PC-3 (cell line): ENCODE measurements around the gene PPP1R3C. TPM values are rescaled to one million over a fixed set of nuclear protein-coding genes. Genes with fewer than 3 reads are reported as not detected.

Experiments used
- ATAC-seq: fragments of 200-7000 bp; cut with Tn5 transposase; 2 replicates; pipeline ENCODE4 v1.9.1; 2020; ENCODE audit warnings: mild to moderate bottlenecking, moderate library complexity
- BruUV-seq: library from RNA; stranded (reverse); fragments of 400-500 nt; replicated peaks from 2 replicates; lab custom pipeline; 2021; lab: Mats Ljungman, UMichigan
- CTCF ChIA-PET: fragments of 300-600 bp; sonication (Branson Sonifier 250); formaldehyde crosslinking; loops from one replicate; lab custom pipeline; 2022; ENCODE audit warnings: antibody characterized with exemption; lab: Charles Lee
- POLR2A ChIA-PET: fragments of 300-600 bp; sonication (Branson Sonifier 250); formaldehyde crosslinking; loops from one replicate; lab custom pipeline; 2022; ENCODE audit warnings: antibody characterized with exemption; ENCODE audit not compliant: unreplicated experiment; lab: Charles Lee
- DNase-seq: peaks from one replicate; pipeline ENCODE4 v3.0.0-alpha.2; 2015
- H2AFZ ChIP-seq: fragments of 300-600 bp; sonication (generic); 2 replicates; pipeline ENCODE4 v1.6.0; 2016; ENCODE audit warnings: antibody characterized with exemption, low read length
- H3F3A ChIP-seq: fragments of 300-600 bp; sonication (generic); one replicate; pipeline ENCODE4 v1.6.0; 2017; ENCODE audit warnings: antibody characterized with exemption, low read length, control low read depth, mild to moderate bottlenecking; ENCODE audit not compliant: unreplicated experiment
- H3K27ac ChIP-seq: fragments of 300-600 bp; sonication (generic); 2 replicates; pipeline ENCODE4 v1.5.1; 2016; ENCODE audit warnings: mild to moderate bottlenecking, low read length
- H3K27me3 ChIP-seq: fragments of 300-600 bp; sonication (generic); 2 replicates; pipeline ENCODE4 v1.6.1; 2016; ENCODE audit warnings: low read length, mixed read lengths
- H3K36me3 ChIP-seq: fragments of 300-600 bp; sonication (generic); 2 replicates; pipeline ENCODE4 v1.6.1; 2016; ENCODE audit warnings: low read depth, mixed run types, low read length, mixed read lengths
- H3K4me1 ChIP-seq: fragments of 300-600 bp; sonication (generic); 2 replicates; pipeline ENCODE4 v1.5.1; 2016; ENCODE audit warnings: low read length; ENCODE audit not compliant: insufficient read depth
- H3K4me2 ChIP-seq: fragments of 300-600 bp; sonication (generic); 2 replicates; pipeline ENCODE4 v1.6.0; 2016; ENCODE audit warnings: low read length
- H3K4me3 ChIP-seq: fragments of 300-600 bp; sonication (generic); 2 replicates; pipeline ENCODE4 v1.5.1; 2016; ENCODE audit warnings: mild to moderate bottlenecking, low read length, mixed read lengths
- H3K79me2 ChIP-seq: fragments of 300-600 bp; sonication (generic); 2 replicates; pipeline ENCODE4 v1.6.1; 2017; ENCODE audit warnings: low read length, mixed read lengths
- H3K9ac ChIP-seq: fragments of 300-600 bp; sonication (generic); 2 replicates; pipeline ENCODE4 v1.6.0; 2016; ENCODE audit warnings: mild to moderate bottlenecking, low read length
- H3K9me2 ChIP-seq: fragments of 300-600 bp; sonication (generic); replicated peaks from 2 replicates; pipeline ENCODE4 v1.6.1; 2016; ENCODE audit warnings: mixed run types, low read length, mixed read lengths
- H3K9me3 ChIP-seq: fragments of 300-600 bp; sonication (generic); 2 replicates; pipeline ENCODE4 v1.6.1; 2016; ENCODE audit warnings: low read length, mixed read lengths
- H4K20me1 ChIP-seq: fragments of 300-600 bp; sonication (generic); 2 replicates; pipeline ENCODE4 v1.6.1; 2016; ENCODE audit warnings: low read length, mixed read lengths
- CTCF ChIP-seq: fragments of 300-600 bp; sonication (generic); conservative IDR thresholded peaks from 2 replicates; pipeline ENCODE4 v1.5.1; 2017; ENCODE audit warnings: antibody characterized with exemption, low read depth, mild to moderate bottlenecking, low read length
- EZH2 ChIP-seq: fragments of 300-600 bp; sonication (generic); IDR thresholded peaks from one replicate; pipeline ENCODE4 v1.6.1; 2017; ENCODE audit warnings: antibody characterized with exemption, mild to moderate bottlenecking, low read length; ENCODE audit not compliant: unreplicated experiment
- EZH2phosphoT487 ChIP-seq: fragments of 300-600 bp; sonication (generic); IDR thresholded peaks from 2 replicates; pipeline ENCODE4 v1.6.1; 2018; ENCODE audit warnings: mild to moderate bottlenecking, antibody characterized with exemption, low read length, borderline replicate concordance
- intact Hi-C: fragments of 100-400 bp; cut with micrococcal nuclease; formaldehyde crosslinking; loops from 2 replicates; pipeline ENCODE4 v1.9.0; 2023
- total RNA-seq: library from RNA; depleted of rRNA; stranded (reverse); fragments of >200 nt; gene quantifications from 2 replicates; pipeline ENCODE4 v1.2.3, GENCODE V29; 2014

PPP1R3C gene
- total RNA-seq, 1 experiment from 2014 or later, result not detected

- CTCF ChIA-PET, result no interaction called here
- no peak for DNase-seq
- intact Hi-C loops, result no loop called here
These were observed 4.5 kb downstream of the PPP1R3C start for GRCh38 chr10:91628383-91628782.

GRCh38 chr10:91627344-91628102, 5.3 kb downstream of the PPP1R3C start:
- Histone ChIP-seq H3F3A (no peaks in the 10 kb centered on the region), H3K79me2 (no peaks in the 10 kb centered on the region), H3K4me1 (no peaks in the 10 kb centered on the region), H4K20me1 (no peaks in the 10 kb centered on the region), H3K9me3 (no peaks in the 10 kb centered on the region), H3K27ac (no peak overlapping the region), H3K4me3 (no peak overlapping the region), H3K9ac (no peak overlapping the region), H2AFZ (no peak overlapping the region), H3K27me3 (no peaks in the 10 kb centered on the region), H3K36me3 (no peaks in the 10 kb centered on the region), H3K9me2 (no peaks in the 10 kb centered on the region), H3K4me2 (no peak overlapping the region)
- ATAC-seq (no peak), DNase-seq (no peak)
- CTCF ChIA-PET, result no interaction called here
- TF ChIP-seq EZH2phosphoT487, result no peak
- no peak for TF ChIP-seq CTCF
- no peak for TF ChIP-seq EZH2
- POLR2A ChIA-PET, result no interaction called here
- no TSS peak for BruUV-seq
- intact Hi-C loops, result no loop called here

More at GRCh38 chr10:91628383-91628782, 4.5 kb downstream of the PPP1R3C start:
- Histone ChIP-seq H3K36me3 (no peaks in the 10 kb centered on the region), H3F3A (no peaks in the 10 kb centered on the region), H2AFZ (no peak overlapping the region), H3K4me3 (no peak overlapping the region), H3K9ac (no peak overlapping the region), H3K4me2 (no peak overlapping the region), H4K20me1 (no peaks in the 10 kb centered on the region), H3K27me3 (no peaks in the 10 kb centered on the region), H3K4me1 (no peaks in the 10 kb centered on the region), H3K27ac (no peak overlapping the region), H3K9me3 (no peaks in the 10 kb centered on the region), H3K9me2 (no peaks in the 10 kb centered on the region), H3K79me2 (no peaks in the 10 kb centered on the region)
- ATAC-seq, result no peak
- TF ChIP-seq EZH2phosphoT487, result no peak
- TF ChIP-seq CTCF, result no peak
- TF ChIP-seq EZH2, result no peak
- BruUV-seq, result no TSS peak
- POLR2A ChIA-PET, result no interaction called here

DNA sequence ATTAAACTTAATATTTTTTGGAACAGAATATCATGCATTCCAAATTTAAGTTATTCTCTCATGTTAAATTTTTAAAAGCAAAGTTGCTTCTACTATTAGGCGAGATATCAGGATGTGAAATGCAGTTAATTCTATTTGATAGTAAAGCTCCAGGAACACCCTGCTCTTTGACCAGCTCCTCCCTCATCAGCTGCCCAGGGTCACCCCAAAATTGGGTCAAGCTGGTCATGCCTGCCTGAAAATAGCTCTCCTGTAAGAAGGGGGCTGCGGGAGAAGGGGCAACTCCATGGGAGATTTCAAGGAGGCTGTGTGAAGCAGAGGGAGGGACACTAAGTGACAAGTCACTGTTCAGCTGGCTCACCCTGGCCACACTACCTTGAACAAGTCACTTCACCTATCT, 5.9 kb downstream of the PPP1R3C start:
- Histone ChIP-seq H2AFZ (no peak overlapping the region), H3K9me2 (no peaks in the 10 kb centered on the region), H3K79me2 (no peaks in the 10 kb centered on the region), H4K20me1 (no peaks in the 10 kb centered on the region), H3K27me3 (no peaks in the 10 kb centered on the region), H3F3A (no peaks in the 10 kb centered on the region), H3K27ac (no peak overlapping the region), H3K9ac (no peak overlapping the region), H3K4me1 (no peaks in the 10 kb centered on the region), H3K36me3 (no peaks in the 10 kb centered on the region), H3K9me3 (no peaks in the 10 kb centered on the region), H3K4me2 (no peak overlapping the region), H3K4me3 (no peak overlapping the region)
- no TSS peak for BruUV-seq
- ATAC-seq (no peak), DNase-seq (no peak)
- TF ChIP-seq EZH2 (no peak), CTCF (no peak), EZH2phosphoT487 (no peak)
- CTCF ChIA-PET, result no interaction called here
- POLR2A ChIA-PET, result no interaction called here
- intact Hi-C loops, result no loop called here
